GM12878 (cell line): ENCODE results near the gene RGS19. TPM values are rescaled to one million over a fixed set of nuclear protein-coding genes. Genes with fewer than 3 reads are reported as not detected.
A peak's percentile ranks its signal among the peaks of the same experiment; 100 is the strongest.

Experiments used
- ATAC-seq: fragments of 200-7000 bp; cut with Tn5 transposase; 3 replicates; pipeline ENCODE4 v1.9.1; 2020; ENCODE audit warnings: mild to moderate bottlenecking, moderate library complexity
- BruUV-seq: library from RNA; stranded (reverse); fragments of 400-500 nt; replicated peaks from 2 replicates; lab custom pipeline; 2021; lab: Mats Ljungman, UMichigan
- CTCF ChIA-PET: fragments of 300-600 bp; sonication (Branson Sonifier 250); formaldehyde crosslinking; extraction: SDS; loops from one replicate; lab custom pipeline; 2021; ENCODE audit warnings: inconsistent platforms; lab: Yijun Ruan, JAX
- POLR2A ChIA-PET: fragments of 350-600 bp; formaldehyde crosslinking; extraction: SDS; loops from one replicate; lab custom pipeline; 2021; ENCODE audit warnings: inconsistent platforms; lab: Charles Lee
- RAD21 ChIA-PET: fragments of 300-600 bp; sonication (Branson Sonifier 250); formaldehyde crosslinking; loops from one replicate; lab custom pipeline; 2023; ENCODE audit warnings: antibody characterized with exemption; ENCODE audit not compliant: unreplicated experiment; lab: Charles Lee
- SMC1A ChIA-PET: fragments of 300-600 bp; sonication (Branson Sonifier 250); formaldehyde crosslinking; loops from one replicate; lab custom pipeline; 2023; ENCODE audit not compliant: unreplicated experiment, uncharacterized antibody; lab: Charles Lee
- DNase-seq: peaks from one replicate; pipeline ENCODE4 v3.0.0-alpha.2; 2011; ENCODE audit warnings: low read depth, low spot score
- FAIRE-seq: peaks from 3 replicates; lab custom pipeline; 2011; peaks lifted over from hg19 to GRCh38; lab: Jason Lieb, UNC
- H2AFZ ChIP-seq: 2 replicates; pipeline ENCODE4 v1.6.0; 2011; ENCODE audit warnings: low read depth, low read length, control low read depth; ENCODE audit not compliant: control insufficient read depth
- H3K27ac ChIP-seq: 2 replicates; pipeline ENCODE4 v1.5.1; 2011; ENCODE audit warnings: control low read depth; ENCODE audit not compliant: control insufficient read depth, insufficient read depth
- H3K27me3 ChIP-seq, 2 experiments: replicated peaks in 1 of 2; 2 replicates each; pipeline versions ENCODE4 v1.6.0 to v1.6.1; 2011; ENCODE audit warnings: low read length in 1 of 2; ENCODE audit not compliant: control insufficient read depth in 2 of 2, insufficient read depth in 2 of 2
- H3K36me3 ChIP-seq, 2 experiments: 2 replicates each; pipeline ENCODE4 v1.5.1; 2011; ENCODE audit warnings: low read length in 1 of 2; ENCODE audit not compliant: control insufficient read depth in 2 of 2, insufficient read depth in 2 of 2
- H3K4me1 ChIP-seq: 2 replicates; pipeline ENCODE4 v1.6.1; 2011; ENCODE audit warnings: mild to moderate bottlenecking, low read length, moderate library complexity, mixed read lengths; ENCODE audit not compliant: control insufficient read depth, insufficient read depth
- H3K4me2 ChIP-seq: 2 replicates; pipeline ENCODE4 v1.6.0; 2011; ENCODE audit warnings: control low read depth; ENCODE audit not compliant: control insufficient read depth, insufficient read depth
- H3K4me3 ChIP-seq: fragments of 200-600 bp; sonication (generic); 2 replicates; pipeline ENCODE4 v1.5.1; 2016
- H3K79me2 ChIP-seq: 2 replicates; pipeline ENCODE4 v1.6.0; 2011; ENCODE audit warnings: low read length; ENCODE audit not compliant: control insufficient read depth, insufficient read depth
- H3K9ac ChIP-seq: 2 replicates; pipeline ENCODE4 v1.8.0; 2011; ENCODE audit warnings: low read length, control low read depth, mixed read lengths; ENCODE audit not compliant: control insufficient read depth, insufficient read depth
- H3K9me3 ChIP-seq: replicated peaks from 3 replicates; pipeline ENCODE4 v1.5.1; 2011; ENCODE audit warnings: mild to moderate bottlenecking, low read length; ENCODE audit not compliant: control insufficient read depth, insufficient read depth
- H4K20me1 ChIP-seq: 2 replicates; pipeline ENCODE4 v1.6.0; 2011; ENCODE audit not compliant: control insufficient read depth, insufficient read depth
- BACH1 ChIP-seq: fragments of 450-650 bp; IDR thresholded peaks from 2 replicates; pipeline ENCODE4 v1.6.1; 2017; ENCODE audit warnings: mild to moderate bottlenecking, borderline replicate concordance
- FOXK2 ChIP-seq: fragments of 450-650 bp; IDR thresholded peaks from 2 replicates; pipeline ENCODE4 v1.6.1; 2017; ENCODE audit warnings: mild to moderate bottlenecking, moderate library complexity
- IKZF1 ChIP-seq: fragments of 450-650 bp; conservative IDR thresholded peaks from 2 replicates; pipeline ENCODE4 v1.6.1; 2017; ENCODE audit warnings: antibody characterized with exemption, mild to moderate bottlenecking
- NR2F1 ChIP-seq: fragments of 450-650 bp; conservative IDR thresholded peaks from 2 replicates; pipeline ENCODE4 v1.6.1; 2017; ENCODE audit warnings: mild to moderate bottlenecking
- YBX1 ChIP-seq: fragments of 450-650 bp; IDR thresholded peaks from 2 replicates; pipeline ENCODE4 v1.6.1; 2016; ENCODE audit warnings: antibody characterized with exemption
- WGBS: methylation state at CpG from one replicate; pipeline ENCODE4 v1.1.6; 2016; ENCODE audit warnings: low lambda C conversion rate; ENCODE audit not compliant: insufficient replicate concordance, insufficient coverage; ENCODE audit errors: missing lambda C conversion rate; 5-methylcytosine and 5-hydroxymethylcytosine counted together
- in situ Hi-C: fragments of 300-500 bp; cut with MboI; formaldehyde crosslinking; loops from 9 replicates; pipeline ENCODE4 v1.14.3; 2018; ENCODE audit warnings: mixed read lengths
- intact Hi-C: fragments of 100-400 bp; cut with micrococcal nuclease; formaldehyde crosslinking; loops from one replicate; pipeline ENCODE4 v1.14.2; 2022; ENCODE audit not compliant: unreplicated experiment
- polyA plus RNA-seq, 11 experiments: library from polyadenylated mRNA; depleted of rRNA in 4 of 11; unstranded in 6 of 11; stranded (reverse) in 5 of 11; fragments of >200 nt; fragmentation: Nextera tagmentation in 4 of 11; fragmentation: Illumina TruSeq in 1 of 11; extraction: Ambion mirVana in 4 of 11; extraction: Trizol in 1 of 11; gene quantifications; 1 replicate in 1 of 11; 2 replicates in 10 of 11; pipeline versions ENCODE4 v1.2.1 to v1.2.3, GENCODE V29; 2011 to 2016; ENCODE audit warnings: inconsistent platforms in 2 of 11, missing spikeins in 2 of 11, low read depth in 1 of 11
- total RNA-seq, 4 experiments: library from RNA; depleted of rRNA in 3 of 4; stranded (reverse); fragments of >200 nt in 3 of 4; fragmentation: Illumina TruSeq in 1 of 4; extraction: Trizol in 1 of 4; gene quantifications; 2 replicates each; pipeline versions ENCODE4 v1.2.1 to v1.2.3, GENCODE V29; 2013 to 2021
- TF ChIP-seq, protein P1 (sequence below): IDR thresholded peaks from 2 replicates; pipeline ENCODE4 v1.6.1; 2012; ENCODE audit warnings: low read depth, low read length, improper control_type of control experiment

The RGS19 gene
- total and polyA plus RNA-seq, 10 of the 15 experiments (the other 5 are each of a cell fraction or from before 2014, with no cell fraction given), result 0.82 to 62.4 (median 39.8) TPM

DNA sequence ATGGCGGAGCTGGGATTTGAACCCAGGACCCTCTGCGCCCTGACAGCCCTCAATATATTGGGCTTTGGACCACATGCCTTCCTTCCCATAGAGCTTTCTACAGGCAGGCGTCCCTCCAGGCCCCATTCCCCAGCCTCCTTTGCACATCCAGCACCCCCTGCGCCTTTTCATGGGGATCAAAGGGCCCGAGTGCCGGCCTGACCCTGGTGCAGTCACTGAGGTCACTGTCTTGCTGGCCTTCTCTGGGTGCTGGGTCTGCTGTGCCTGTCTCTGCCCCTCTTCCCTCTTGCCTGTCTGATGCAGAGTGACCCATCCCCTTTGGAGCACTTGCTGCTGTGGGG lies 2.3 kb upstream of the RGS19 start:
- intact Hi-C loops, result no loop called here
- ChIA-PET SMC1A (interaction anchor here (1.0 to 2.3 kb wide), 2 partner anchors 39 to 40 kb away, joined by 3 to 11 read pairs; no protein-coding TSS in a partner anchor), RAD21 (interaction anchor here (0.6 to 6.7 kb wide), 3 partner anchors 34 to 295 kb away, joined by 3 to 67 read pairs (median 6); no protein-coding TSS in a partner anchor)
- in situ Hi-C loops, result no loop called here
- H3K4me1 ChIP-seq, result peaks cover 19% of the 10 kb centered on the region
- H3K36me3 ChIP-seq, result no peaks in the 10 kb centered on the region
- TF ChIP-seq BACH1, result no peak
- TF ChIP-seq, protein P1, sequence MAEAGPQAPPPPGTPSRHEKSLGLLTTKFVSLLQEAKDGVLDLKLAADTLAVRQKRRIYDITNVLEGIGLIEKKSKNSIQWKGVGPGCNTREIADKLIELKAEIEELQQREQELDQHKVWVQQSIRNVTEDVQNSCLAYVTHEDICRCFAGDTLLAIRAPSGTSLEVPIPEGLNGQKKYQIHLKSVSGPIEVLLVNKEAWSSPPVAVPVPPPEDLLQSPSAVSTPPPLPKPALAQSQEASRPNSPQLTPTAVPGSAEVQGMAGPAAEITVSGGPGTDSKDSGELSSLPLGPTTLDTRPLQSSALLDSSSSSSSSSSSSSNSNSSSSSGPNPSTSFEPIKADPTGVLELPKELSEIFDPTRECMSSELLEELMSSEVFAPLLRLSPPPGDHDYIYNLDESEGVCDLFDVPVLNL, result no peak
- TF ChIP-seq, all 136 proteins: peak for 0
- DNase-seq (no peak), FAIRE-seq (no peak), ATAC-seq (no peak)
- Histone ChIP-seq H3K4me2 (no peak overlapping the region), H3K9me3 (peaks cover under 1% of the 10 kb centered on the region; the same call in 1 of the 3 replicates), H4K20me1 (no peaks in the 10 kb centered on the region), H2AFZ (no peak overlapping the region), H3K27ac (no peak overlapping the region), H3K9ac (no peak overlapping the region), H3K4me3 (no peak overlapping the region), H3K79me2 (peaks cover 23% of the 10 kb centered on the region), H3K27me3 (peaks cover 2 to 7% of the 10 kb centered on the region in 2 experiments; a peak in 2 of 4 replicates)
- BruUV-seq, result no TSS peak
- POLR2A ChIA-PET, result interaction anchor here (1.6 kb wide), 1 partner anchor 43 kb away, joined by 4 read pairs; no protein-coding TSS in a partner anchor
- CTCF ChIA-PET, result interaction anchor here (1.0 to 3.5 kb wide), 3 partner anchors 39 to 204 kb away, joined by 3 to 65 read pairs (median 6); no protein-coding TSS in a partner anchor
- WGBS, result 92% methylated on average over 6 of the region's 6 CpGs

DNA sequence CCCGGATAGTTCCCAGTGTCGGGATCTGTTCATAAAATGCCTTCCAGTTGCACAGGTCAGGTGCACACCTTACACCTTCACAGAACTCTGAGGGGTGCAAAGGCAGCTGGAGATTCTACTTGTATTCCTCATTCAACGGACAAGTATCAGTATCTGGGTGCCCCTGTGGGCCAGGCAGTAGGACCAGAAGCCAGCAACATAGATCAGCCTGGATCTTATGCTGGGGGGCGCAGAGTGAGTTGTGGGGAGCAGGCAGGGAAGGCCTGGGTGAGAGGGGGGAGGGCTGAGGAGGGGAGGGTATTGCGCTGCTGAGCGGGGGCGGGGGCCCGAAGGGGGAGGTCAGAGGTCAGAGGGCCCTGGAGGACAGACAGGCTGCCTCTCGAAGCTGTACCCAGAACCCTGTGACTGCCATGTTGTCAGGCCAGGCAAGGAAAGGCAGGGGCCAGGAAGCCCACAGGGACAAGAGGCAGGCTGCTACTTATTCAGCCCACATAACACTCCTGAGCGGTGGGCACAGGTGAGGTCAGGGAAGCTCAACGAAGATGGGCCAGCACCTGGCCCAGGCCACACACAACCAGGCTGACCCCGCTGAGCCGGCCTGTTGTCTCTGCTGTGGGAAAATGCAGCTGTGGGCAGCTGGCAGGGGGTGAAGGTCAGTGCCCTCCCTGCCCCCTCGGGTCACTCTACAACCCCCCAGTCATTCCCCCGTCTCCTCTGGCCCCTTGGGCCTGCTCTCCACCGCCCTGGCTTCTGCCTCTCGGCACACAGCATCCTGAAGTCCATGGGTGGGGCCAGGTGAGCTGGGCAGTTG lies 1.7 kb upstream of the RGS19 start:
- Histone ChIP-seq H3K9ac (no peak overlapping the region), H4K20me1 (no peaks in the 10 kb centered on the region), H3K4me3 (no peak overlapping the region), H3K27ac (no peak overlapping the region), H3K4me1 (peaks cover 25% of the 10 kb centered on the region), H2AFZ (no peak overlapping the region), H3K27me3 (peaks cover 2 to 7% of the 10 kb centered on the region in 2 experiments; a peak in 2 of 4 replicates), H3K79me2 (peaks cover 28% of the 10 kb centered on the region), H3K9me3 (no peaks in the 10 kb centered on the region), H3K4me2 (peak overlapping the region; percentile 52; the same call in 1 of the 2 replicates), H3K36me3 (no peaks in the 10 kb centered on the region)
- intact Hi-C loops, result no loop called here
- 98% methylated on average over 13 of the region's 17 CpGs for WGBS
- no peak for ATAC-seq
- no peak for FAIRE-seq
- ChIA-PET RAD21 (interaction anchor here (2.3 to 6.7 kb wide), 2 partner anchors 34 to 39 kb away, joined by 6 to 67 read pairs; no protein-coding TSS in a partner anchor), POLR2A (interaction anchor here (1.6 to 3.5 kb wide), 2 partner anchors 43 to 101 kb away, joined by 4 to 14 read pairs; partner anchors contain the start of genes PRPF6 and SAMD10), SMC1A (interaction anchor here (0.6 to 2.3 kb wide), 3 partner anchors 20 to 39 kb away, joined by 3 to 11 read pairs (median 5); no protein-coding TSS in a partner anchor), CTCF (interaction anchor here (1.5 to 1.6 kb wide), 2 partner anchors 39 to 205 kb away, joined by 6 to 11 read pairs; no protein-coding TSS in a partner anchor)
- no peak for DNase-seq
- no peak for TF ChIP-seq FOXK2
- TF ChIP-seq IKZF1, result no peak
- no peak for TF ChIP-seq YBX1
- peak; percentile 32; the same call in 1 of the 2 replicates for TF ChIP-seq NR2F1
- BruUV-seq, result no TSS peak
- in situ Hi-C loops, result no loop called here
